ENCODE data around the gene EPS8L3. TPM values are rescaled to one million over a fixed set of nuclear protein-coding genes. Genes with fewer than 3 reads are reported as not detected.
"Not testable (repeated sequence)": the region's sequence is repeated elsewhere in the genome, so short reads cannot be mapped to it uniquely, and the experiment has no call there.

EPS8L3 gene
- total RNA-seq, 1 donor from 2014 or later, result 459 TPM

DNA sequence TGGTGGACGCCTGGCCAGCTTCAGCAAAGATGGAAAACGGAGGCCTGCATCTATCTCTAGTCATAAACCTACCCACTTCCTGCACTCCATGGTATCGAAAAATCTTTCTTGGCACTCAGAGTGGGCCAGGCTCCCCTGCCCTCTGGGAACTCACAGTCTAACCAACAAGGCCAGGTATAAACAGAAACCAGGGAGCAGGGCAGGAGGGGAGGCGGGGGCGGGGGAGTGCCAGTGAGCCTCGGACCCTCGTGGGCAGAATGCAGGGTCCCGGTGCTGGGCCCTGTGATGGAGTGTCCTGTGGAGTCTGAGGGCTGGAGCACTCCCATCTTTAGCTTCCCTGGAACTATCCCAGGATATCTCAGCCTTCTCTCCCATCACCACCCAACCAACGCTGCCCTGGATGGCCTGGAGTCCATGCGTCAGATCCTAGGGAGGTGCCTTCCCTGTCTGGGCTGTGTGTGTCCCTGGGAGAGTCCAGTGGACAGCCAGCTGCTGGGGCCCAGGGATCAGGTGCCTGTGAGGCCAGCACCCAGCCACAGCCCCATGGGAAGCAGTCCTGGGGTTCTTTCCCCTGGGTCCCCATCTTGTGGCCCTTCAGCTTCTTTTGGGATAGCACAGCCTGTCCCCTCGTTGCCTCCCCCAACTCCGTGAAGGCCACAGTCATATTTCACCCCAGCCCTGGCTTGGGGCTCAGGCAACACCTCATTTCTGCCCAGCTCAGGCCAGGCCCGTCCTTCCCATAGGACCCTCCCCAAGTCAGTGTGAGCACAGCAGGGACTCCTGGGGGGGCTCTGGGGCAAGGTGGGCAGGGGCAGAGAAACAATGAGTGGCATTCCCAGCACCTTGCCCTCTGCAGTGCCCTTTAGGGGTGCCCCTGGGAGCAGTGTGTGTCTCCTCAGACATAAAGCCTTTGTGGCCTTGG is 1.1 kb upstream of the EPS8L3 start:
- no peak for DNase-seq (ENCODE audit: low spot score)

DNA sequence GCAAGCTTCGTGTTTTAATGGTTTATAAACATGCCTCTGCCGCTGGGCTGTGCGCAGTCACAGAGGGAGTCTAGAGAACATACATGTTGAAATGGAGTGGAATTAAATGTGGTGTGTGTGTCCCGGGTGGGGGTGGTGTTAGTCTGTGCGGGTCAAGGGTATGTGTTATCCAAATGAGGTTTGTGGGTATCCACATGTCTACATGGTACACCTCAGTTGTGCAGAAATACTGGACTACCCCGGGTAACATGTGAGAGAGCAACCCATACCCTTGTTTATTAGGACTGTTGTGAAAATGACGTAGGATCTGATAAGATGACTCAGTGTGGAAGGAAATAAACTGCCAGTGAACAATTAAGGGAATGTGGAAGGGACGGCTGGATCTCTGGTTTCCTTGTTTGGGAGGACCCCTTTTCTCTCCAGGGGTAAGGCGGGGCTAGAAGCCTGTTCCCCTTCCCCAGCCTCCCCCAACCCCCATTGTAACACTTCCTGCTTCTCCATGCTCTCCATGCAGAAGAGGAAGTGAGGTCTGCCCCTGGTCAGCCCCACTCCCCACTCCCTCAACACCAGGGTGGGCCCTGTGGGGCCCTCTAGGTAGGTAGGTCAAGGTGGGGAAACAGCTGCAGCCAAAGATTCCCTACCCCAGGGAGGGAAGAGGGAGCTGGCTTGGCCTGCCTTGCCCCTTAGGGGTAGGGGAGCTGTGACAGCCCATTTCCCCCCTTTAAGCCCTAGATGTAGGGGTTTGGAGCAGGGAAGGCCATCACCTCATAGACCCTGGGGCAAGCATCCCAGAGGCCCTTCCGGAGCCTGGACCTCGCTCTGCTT is 690 bp downstream of the EPS8L3 start:
- DNase-seq (ENCODE audit: low spot score), result no peak

GRCh38 chr1:109762039-109762585 is 1.6 kb downstream of the EPS8L3 start:
- no peak for DNase-seq (ENCODE audit: low spot score)

DNA sequence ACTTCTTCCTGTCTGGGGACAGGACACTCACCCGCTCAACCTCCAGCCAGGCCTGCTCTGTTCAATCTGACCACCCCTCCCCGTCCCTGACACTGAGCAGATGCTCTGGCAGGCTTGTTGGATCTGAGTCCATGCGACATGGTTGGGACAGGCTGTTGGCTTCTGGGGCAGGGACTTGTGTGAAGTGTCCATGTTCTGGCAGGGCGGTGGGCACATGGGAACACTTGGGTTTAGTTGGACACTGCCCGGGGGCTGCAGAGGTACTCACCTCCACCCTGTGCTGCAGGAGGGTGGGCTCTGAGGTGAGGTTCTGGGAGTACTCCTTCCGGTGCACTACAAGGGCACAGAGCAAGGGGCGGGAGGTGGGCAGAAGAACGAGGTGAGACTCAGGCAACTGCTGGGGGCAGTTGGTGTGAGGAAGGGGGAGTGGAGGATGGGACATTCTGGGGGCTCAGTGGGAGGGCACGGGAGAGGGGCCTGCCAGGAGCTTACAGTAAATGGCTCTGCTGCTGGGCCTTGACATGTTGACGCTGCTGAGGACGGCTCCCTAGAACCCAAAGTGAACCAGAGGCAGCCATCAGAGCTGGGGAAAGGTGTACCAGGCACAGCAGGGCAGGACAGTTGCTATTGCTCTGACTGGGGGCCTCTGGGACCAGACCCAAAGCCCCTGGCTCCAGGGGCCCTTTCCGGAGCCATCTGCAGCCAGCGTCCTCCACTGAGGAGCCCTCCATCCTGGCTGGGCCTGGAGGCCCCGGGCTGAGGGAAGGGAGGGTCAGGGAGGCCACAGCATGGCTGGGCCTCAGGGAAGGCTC is 2.3 kb downstream of the EPS8L3 start:
- DNase-seq (ENCODE audit: low spot score), result no peak

- peak; percentile 7 for DNase-seq (ENCODE audit: low spot score)
These were observed 3.0 kb downstream of the EPS8L3 start for GRCh38 chr1:109760581-109761226.

- peak; percentile 9 for DNase-seq (ENCODE audit: low spot score)
These were observed 4.0 kb downstream of the EPS8L3 start for GRCh38 chr1:109759513-109760334.

DNA sequence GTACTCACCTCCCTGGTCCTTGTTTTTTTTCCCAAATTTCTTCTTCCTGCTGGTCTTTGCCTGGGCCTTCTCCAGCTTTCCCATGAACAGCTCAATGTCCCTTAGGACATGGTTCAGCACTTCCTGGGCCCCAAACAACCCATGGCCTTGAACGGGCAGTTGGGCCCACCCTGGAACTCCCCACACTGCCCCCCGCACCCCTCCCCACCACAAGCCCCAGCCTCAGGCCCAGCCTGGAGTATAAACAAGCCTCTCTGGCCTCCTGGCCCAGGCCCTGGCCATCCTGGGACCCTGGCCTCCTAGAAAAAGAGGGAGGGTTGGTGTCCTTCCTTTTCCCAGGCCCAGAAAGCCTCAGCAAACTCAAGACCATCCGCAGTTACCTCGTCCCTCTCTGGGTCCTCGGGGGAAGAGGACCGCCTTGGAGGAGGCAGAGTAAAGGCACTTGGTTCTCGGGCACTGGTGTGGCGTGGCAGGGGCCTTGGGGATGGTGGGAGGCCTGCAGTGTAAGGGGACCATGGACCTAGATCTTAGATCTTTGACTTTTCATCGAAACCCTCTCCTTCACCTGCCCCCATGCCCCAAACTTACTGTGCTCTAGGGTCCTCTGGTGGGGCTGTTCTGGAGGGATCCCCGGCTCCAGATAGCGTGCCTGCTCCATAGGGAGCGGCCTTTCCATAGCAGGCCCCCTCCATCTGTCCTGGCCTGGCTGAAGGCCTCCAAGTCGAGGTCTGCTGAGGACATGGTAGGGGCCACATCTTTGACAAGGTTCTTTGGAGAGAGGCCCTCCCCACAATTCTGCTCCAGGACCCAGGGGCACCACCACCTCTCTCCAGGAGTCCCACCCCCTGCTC is 5.6 kb downstream of the EPS8L3 start:
- DNase-seq (ENCODE audit: low spot score), result no peak

GRCh38 chr1:109756848-109757521 is 6.7 kb downstream of the EPS8L3 start:
- no peak for DNase-seq (ENCODE audit: low spot score)

DNA sequence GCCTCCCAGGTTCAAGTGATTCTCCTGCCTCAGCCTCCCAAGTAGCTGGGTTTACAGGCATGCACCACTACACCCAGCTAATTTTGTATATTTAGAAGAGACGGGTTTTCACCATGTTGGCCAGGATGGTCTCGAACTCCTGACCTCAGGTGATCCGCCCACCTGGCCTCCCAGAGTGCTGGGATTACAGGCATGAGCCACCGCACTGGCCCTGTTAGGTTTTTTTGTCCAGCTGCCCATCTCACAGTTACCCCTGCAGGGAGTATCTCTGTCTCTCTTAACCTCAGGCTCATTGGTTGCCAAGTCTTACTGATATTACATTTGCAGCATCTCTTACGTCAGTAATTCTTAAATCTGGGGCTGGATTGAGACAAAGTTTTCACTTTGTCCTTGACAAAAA is 7.4 kb downstream of the EPS8L3 start:
- not testable (repeated sequence) for DNase-seq (ENCODE audit: low spot score)

GRCh38 chr1:109754738-109755137 is 9.0 kb downstream of the EPS8L3 start:
- no peak for DNase-seq (ENCODE audit: low spot score)

DNA sequence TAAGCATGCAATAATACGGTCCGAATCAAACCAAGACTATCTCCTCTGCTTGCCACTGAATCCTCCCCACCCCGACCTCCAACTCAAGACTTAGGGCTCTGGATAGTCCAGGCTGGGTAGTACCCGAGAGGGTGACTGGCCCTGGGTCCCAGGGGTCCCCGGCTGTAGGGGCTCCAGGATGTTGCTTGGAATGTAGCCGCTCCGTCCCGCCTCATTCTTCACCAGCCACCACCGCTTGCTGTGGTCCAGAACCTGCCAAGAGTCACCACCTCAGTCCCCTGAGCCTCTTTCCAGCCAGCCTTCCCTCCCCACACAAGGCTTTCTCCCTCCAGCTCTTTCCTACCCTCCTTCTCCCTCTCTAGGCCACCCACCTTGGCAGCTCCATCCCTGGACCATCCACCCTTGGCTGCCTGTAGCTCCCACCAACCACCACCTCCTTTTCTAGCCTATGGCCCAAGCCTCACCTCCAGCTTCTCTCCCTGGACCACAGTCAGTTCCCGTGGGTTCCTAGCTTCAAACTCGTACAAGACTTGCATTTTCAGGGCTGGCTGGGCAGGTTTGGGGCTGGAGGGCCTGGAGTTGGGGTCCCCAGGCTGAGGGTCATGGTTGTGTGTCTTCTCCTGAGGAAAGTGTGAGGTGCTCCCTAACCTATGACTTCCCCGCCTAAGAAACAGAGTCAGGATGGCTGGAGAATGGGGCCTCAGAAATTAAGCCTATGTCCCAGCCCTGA is 12.0 kb downstream of the EPS8L3 start:
- DNase-seq (ENCODE audit: low spot score), result peak; percentile 9

- peak; percentile 9 for DNase-seq (ENCODE audit: low spot score)
These were observed 12.8 kb downstream of the EPS8L3 start for GRCh38 chr1:109750920-109751319.

- DNase-seq (ENCODE audit: low spot score), result peak; percentile 8
These were observed 13.4 kb downstream of the EPS8L3 start for GRCh38 chr1:109750241-109750882.

DNA sequence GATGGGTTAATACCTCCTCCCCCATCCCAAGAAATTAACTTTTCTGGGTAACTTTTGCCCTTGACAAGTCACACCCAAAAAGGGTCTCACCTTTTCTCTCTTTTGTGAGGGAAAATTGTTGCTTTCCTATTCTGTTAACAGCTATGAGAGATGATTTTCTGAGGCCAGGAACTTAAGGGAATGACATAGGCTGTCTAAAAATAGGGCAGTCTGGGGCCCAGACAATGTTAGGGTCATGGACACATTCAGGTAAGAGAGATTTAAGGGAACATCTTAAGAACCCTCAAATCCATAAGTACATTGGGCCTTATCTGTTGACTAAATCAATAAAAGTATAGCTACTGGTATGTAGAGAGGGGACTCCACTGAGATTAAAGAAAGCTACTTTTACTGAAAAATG is 14.5 kb downstream of the EPS8L3 start:
- no peak for DNase-seq (ENCODE audit: low spot score)

GRCh38 chr1:109748311-109748710 is 15.4 kb downstream of the EPS8L3 start:
- not testable (repeated sequence) for DNase-seq (ENCODE audit: low spot score)

DNA sequence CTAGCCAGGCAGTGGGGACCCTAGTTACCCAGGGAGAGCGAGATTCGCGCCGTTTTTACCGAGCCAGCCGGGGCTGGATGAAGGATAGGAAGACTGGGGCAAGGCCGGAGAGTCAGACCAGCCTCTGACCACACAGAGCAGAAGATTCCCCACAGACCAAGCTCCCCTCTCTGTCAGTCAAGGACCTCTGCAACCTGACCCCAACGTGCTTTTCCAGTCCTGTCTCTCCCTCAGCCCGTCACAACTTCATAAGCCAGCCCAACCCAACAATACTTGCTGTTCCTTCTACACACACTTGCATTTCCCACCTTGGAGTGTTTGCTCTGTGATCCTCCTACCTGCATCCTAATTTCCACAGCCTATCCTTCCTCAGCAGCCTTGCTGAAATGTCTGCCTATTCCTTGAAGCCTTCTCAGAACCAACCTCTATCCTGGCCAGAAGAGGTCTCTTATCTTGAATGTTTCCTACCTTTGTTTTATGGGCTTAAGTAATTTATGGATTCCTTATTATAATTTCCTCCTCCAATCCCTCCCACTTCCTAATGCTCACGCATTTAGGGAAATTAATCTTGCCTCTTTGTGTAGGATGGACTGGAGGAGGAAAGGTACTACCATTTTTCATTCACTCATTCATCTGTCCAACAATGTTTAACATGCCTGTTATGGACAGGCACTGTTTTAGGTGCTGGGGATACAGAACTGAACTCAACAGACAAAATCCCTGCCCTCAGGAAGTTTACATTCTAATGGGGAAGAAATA is 22.9 kb downstream of the EPS8L3 start, which contains the start of gene GSTM3:
Gene GSTM3, minus strand, starts transcription at position 424 of the 759 bp plus-strand sequence. CDS start 751 bp downstream, outside the sequence.
- DNase-seq (ENCODE audit: low spot score), result no peak
